HG02588 (cell line): ENCODE data around the gene ANXA6.

Experiments
- ATAC-seq: cut with Tn5 transposase; IDR thresholded peaks from one replicate; pipeline ENCODE4 v1.9.1; 2021; ENCODE audit warnings: mild to moderate bottlenecking, moderate library complexity; ENCODE audit not compliant: unreplicated experiment

Gene ANXA6

GRCh38 chr5:151106509-151106908, 51.1 kb downstream of the ANXA6 start:
- no peak for ATAC-seq

DNA sequence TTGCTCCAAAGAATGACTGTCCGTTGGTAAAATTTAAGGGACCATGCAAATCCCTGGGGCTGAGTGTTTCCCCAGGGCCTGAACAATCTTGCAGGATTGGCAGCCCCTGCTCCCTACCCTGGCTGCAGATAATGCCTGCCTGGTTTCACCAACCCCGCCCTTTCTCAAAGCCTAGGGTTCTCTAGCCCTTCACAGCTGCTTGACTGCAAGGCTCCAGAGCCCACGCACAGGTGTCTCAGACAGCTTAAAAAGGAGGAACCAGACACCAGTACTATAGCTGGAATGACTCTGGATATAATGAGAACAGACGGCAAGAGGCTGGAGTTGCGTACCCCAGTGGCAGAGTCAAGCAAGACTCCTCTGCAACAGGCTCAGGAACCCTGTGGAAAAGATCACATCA, 51.5 kb downstream of the ANXA6 start:
- no peak for ATAC-seq

DNA sequence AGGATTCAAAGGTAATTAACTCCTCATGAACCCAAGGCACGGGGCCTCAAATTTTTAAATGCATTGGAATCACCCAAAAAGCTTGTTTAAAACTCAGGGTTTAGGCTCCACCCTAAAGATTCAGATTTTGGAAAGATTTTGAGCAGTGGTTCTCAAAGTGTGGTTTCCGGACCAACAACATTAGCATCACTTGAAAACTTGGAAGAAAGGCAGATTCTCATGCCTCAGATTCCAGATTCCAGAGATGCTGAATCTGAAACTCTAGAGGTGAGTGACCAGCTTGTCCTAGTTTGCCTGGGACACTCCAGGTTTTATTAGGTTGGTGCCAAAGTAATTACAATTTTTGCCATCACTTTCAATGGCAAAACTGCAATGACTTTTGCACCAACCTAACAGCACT, 52.0 kb downstream of the ANXA6 start:
- ATAC-seq: no peak

DNA sequence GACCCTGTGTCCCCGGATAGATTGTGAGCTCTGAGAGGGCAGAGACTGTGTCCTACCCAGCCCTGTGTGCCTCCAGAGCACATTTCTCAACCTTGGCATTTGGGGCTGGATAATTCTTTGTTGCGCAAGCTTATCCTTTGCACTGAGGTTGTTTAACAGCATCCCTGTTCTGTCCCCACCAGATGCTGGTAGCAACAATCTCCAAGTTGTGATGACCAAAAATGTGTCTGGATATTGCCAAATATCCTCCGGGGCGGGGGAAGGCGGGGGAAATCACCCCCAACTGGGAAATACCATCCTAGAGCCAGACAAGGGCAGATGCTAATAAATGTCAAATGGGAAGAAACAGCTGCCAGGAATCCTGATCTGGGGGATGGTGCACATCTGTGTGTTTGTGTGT, 52.8 kb downstream of the ANXA6 start:
- ATAC-seq: no peak

DNA sequence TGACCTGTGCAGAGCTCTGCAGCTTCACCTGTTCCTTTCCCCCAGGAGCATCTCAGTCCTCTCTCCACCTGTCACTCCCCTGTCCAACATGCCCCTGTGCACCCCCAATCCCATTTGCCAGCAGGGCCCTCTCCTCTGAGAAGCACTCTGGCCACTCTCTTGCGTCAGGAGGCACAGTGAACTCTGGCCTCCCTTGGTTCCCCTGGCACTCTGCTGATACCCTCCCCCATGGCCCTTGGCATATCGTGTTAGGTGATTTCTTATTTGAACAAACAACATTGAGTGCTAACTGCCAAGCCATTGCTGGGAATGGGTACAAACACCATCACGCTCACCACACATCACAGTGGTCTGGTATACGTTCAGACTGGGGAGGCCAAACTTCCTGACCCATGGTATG, 55.8 kb downstream of the ANXA6 start:
- ATAC-seq: no peak

GRCh38 chr5:151101151-151101550, 56.4 kb downstream of the ANXA6 start:
- no peak for ATAC-seq

DNA sequence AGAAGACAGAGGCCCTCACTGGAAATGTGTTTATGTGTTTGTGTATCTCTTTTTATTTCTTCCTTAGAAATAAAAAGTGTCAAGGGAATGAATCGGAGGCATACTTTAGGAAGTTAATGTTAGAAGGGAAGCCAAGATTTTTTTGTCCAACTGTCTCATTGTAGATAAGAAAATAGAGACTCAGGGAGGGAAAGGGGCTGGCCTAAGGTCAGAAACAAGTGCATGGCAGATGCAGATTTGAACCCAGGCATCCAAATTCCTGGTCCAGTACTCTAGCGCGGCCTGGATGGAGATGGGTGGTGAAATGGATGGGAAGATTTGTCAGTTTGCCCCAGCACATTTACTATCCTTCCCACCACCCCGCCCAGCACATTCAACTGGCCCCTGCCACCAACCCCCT, 56.9 kb downstream of the ANXA6 start:
- ATAC-seq: no peak

- ATAC-seq: no peak
These were observed 58.8 kb downstream of the ANXA6 start for GRCh38 chr5:151098768-151099121.

DNA sequence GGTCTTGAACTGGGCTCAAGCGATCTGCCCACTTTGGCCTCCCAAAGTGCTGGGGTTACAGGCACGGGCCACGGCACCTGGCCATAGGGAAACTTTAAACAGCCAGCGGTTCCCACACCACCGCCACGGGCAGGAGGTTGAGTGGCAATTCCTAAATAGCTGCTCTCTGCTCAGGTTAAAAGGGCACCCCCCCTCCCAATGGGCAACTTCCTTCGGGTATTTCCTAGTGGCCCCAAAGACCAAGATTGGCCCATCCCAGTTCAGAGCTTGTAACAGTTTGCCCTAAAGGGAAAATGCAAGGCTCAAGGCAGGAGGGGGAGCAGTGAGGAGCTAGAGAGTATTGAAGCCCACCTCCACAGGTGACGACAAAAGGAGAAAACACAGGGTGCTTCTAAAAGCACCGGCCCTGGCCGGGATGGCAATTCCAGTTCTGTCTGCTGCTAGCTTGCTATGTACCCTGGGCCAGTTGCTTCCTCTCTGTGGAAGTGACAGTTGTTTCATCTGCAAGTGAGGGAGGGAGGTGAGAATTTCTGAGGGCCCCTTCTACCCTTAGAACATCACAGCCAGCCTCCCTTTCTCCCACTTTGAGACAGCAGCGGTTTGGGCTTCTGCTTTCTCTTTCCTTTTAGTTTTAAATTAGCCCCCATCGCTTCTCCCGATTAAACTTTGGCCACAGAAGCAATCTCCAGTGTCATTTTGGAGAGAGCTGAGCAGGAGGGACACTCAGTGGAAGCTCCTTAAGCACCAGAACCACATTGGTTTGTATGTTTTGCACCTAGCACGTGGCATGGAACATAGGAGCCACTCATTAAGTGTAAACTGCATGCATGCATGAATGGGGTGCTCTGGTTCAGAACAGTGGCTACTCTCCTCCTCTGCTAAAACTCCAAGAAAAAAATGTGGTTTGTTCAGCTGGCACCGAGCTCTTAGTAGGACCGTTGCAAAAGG, 59.5 kb downstream of the ANXA6 start:
- no peak for ATAC-seq

DNA sequence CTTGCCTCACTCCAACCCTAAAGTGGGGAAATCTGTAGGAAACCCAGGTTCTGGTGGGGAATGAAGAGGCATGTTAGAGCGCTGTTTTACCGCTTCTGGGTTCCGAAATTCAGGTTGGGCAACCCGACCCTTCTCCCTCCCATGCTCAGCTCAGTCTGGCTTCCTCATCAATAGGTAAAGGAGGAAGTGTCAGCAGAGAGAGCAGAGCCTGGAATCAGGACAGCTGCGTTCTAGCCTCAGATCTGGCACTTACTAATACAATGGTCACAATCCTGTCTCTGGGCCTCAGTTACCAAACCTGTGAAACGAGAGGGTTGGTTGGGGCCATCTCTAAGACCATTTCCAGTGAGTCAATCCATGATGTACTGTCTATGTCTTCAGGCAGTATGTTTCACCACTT, 60.5 kb downstream of the ANXA6 start:
- no peak for ATAC-seq

DNA sequence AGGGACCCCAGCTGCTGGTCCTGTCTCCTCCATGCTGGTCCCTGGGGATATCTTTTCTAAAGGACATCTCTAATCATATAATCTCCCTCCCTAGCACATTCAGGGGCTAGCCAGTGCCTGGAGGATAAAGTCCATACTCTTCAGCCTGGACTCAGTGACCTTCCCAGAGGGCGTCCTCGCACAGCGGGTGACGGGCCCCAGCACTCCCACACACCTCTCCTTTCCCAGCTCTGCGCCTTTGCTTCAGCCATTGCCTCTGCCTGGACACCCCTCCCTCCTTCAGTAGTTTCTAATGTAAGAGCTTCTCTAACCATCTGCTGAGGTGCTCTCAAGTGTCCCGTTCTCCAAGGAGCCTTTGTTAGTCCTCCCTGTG, 61.6 kb downstream of the ANXA6 start:
- no peak for ATAC-seq

GRCh38 chr5:151095341-151096000, 62.1 kb downstream of the ANXA6 start:
- no peak for ATAC-seq

GRCh38 chr5:151094852-151095245, 62.7 kb downstream of the ANXA6 start:
- ATAC-seq: no peak

- peak; percentile 72 for ATAC-seq
These were observed 63.3 kb downstream of the ANXA6 start for GRCh38 chr5:151094030-151094851.

DNA sequence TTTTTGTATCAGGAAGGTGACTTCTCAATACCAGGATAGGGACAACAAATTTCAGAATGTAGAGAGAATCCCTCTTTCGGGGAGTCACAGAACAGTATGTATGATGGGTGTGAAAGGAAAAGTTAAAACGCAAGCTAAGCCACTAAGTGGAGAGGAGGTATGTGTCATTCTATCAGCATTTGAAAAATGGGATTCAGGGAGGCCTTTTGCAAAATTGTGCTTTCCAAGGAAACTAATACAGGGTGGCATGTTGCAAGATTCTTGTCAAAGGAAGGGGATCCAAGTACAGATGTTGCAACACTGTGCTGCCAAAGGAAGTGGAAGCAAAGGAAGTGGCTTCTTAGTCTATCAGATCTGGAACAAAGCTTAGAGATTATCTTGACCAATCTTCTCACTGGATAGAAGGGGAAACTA, 64.1 kb downstream of the ANXA6 start:
- no peak for ATAC-seq

- no peak for ATAC-seq
These were observed 64.8 kb downstream of the ANXA6 start for GRCh38 chr5:151092762-151093161.

DNA sequence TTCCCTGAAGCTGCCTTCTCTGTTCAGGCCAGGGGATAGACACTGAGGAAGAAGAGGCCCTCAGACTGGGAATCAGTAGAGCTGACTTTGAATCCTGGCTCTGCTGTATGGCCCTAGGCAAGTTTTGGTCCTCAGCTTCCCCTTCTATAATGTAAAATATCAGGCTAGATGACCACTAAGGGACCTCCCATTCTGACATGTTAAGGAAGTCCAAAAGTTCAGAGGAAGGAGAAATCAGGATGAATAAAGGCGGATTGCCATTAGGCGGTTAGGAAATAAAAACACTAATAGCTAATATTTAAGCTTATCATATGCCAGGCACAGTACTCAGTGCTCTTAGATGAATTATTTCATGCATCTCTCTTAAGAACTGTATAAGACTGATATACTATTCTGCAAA, 67.9 kb downstream of the ANXA6 start:
- ATAC-seq: no peak

GRCh38 chr5:151088986-151089385, 68.6 kb downstream of the ANXA6 start:
- no peak for ATAC-seq

DNA sequence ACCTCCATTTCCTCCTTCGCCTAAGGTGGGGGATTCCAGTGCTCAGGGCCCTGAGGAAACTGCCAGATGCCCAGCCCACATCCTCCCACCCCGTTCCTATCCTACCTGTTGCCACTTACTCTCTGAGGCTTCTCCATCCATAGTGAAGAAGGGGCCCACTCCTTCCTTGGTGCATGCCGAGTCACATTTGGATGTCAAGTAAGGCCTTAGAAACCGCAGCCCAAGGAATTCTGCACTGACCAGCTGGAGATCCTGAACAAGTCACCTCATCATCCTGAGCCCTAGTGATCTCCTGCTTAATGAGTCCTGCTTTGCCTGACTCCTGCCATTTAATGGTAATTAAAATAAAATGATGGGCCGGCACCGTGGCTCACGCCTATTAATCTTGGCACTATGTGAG, 70.1 kb downstream of the ANXA6 start:
- no peak for ATAC-seq

DNA sequence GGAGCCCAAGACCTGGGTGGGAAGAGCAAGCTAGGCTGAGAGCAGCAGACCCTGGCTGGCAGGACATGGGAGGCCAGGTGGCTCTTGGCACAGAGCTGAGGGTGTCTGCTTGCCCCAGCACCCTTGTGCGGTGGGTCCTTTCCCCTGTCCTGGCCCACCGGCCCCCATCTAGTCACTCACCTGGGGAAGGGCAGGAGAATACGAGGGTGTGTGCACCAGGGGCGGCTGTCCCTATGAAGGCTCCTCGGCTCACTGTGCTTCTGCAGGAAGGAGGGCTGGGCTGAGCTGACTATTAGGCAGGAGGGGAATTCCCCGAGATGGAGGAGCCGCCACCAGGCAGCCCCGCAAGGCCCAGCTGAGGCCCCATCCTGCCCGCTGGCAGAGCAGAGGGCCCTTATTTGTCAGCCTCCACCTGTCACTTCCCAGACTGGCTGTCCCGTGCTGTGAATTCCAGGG, 70.6 kb downstream of the ANXA6 start:
- peak; percentile 63 for ATAC-seq

GRCh38 chr5:151086192-151086869, 71.2 kb downstream of the ANXA6 start:
- no peak for ATAC-seq
